K562 (cell line): ENCODE data around the gene RRP7A. TPM values are rescaled to one million over a fixed set of nuclear protein-coding genes. Genes with fewer than 3 reads are reported as not detected.
A peak's percentile ranks its signal among the peaks of the same experiment; 100 is the strongest.
"Not testable (repeated sequence)": the region's sequence is repeated elsewhere in the genome, so short reads cannot be mapped to it uniquely, and the experiment has no call there.

Experiments used
- ATAC-seq: fragments of 200-7000 bp; cut with Tn5 transposase; 3 replicates; pipeline ENCODE4 v1.9.1; 2020; ENCODE audit warnings: moderate library complexity
- BruUV-seq: library from RNA; stranded (reverse); fragments of 400-500 nt; replicated peaks from 2 replicates; lab custom pipeline; 2021; lab: Mats Ljungman, UMichigan
- CTCF ChIA-PET: fragments of 300-600 bp; formaldehyde crosslinking; extraction: SDS; loops from one replicate; lab custom pipeline; 2021; ENCODE audit warnings: low intra/inter-chr PET ratio; lab: Yijun Ruan, JAX
- POLR2A ChIA-PET: fragments of 300-600, 350-650 bp; sonication (Branson Sonifier 250); formaldehyde crosslinking; extraction: SDS; loops from one replicate; lab custom pipeline; 2021; ENCODE audit warnings: antibody characterized with exemption, inconsistent platforms; lab: Yijun Ruan, JAX
- DNase-seq, 4 experiments: peaks; one replicate each; pipeline versions ENCODE4 v3.0.0 to v3.0.0-alpha.2; 2011 to 2018; ENCODE audit warnings: low spot score in 3 of 4, mixed read lengths in 3 of 4; ENCODE audit errors: extremely low read depth in 1 of 4
- FAIRE-seq: peaks from 2 replicates; lab custom pipeline; 2011; peaks lifted over from hg19 to GRCh38; lab: Jason Lieb, UNC
- H2AFZ ChIP-seq: 2 replicates; pipeline ENCODE4 v1.6.0; 2011; ENCODE audit warnings: low read depth, low read length, control low read depth, inconsistent platforms
- H3K27ac ChIP-seq: fragments of 200-600 bp; 3 replicates; pipeline ENCODE4 v1.8.0; 2011; ENCODE audit warnings: low read depth, mild to moderate bottlenecking, control low read depth, inconsistent platforms, low read length, moderate library complexity, mixed read lengths; ENCODE audit errors: extremely low read depth
- H3K27me3 ChIP-seq, 2 experiments: fragments of 300-600 bp in 1 of 2; 2 replicates in 1 of 2; 3 replicates in 1 of 2; pipeline versions ENCODE4 v1.6.0 to v1.8.0; 2011; ENCODE audit warnings: inconsistent platforms in 2 of 2, low read length in 2 of 2, mild to moderate bottlenecking in 1 of 2, mixed read lengths in 1 of 2, moderate library complexity in 1 of 2; ENCODE audit not compliant: control insufficient read depth in 2 of 2, insufficient read depth in 2 of 2
- H3K36me3 ChIP-seq: fragments of 300-600 bp; 3 replicates; pipeline ENCODE4 v1.8.0; 2011; ENCODE audit warnings: mild to moderate bottlenecking, low read length, inconsistent platforms; ENCODE audit not compliant: control insufficient read depth, insufficient read depth
- H3K4me1 ChIP-seq, 2 experiments: fragments of 200-600 bp in 1 of 2; replicated peaks in 1 of 2; 2 replicates in 1 of 2; 3 replicates in 1 of 2; pipeline versions ENCODE4 v1.5.1 to v1.8.0; 2011; ENCODE audit warnings: inconsistent platforms in 2 of 2, low read length in 2 of 2, mild to moderate bottlenecking in 1 of 2, mixed read lengths in 1 of 2, moderate library complexity in 1 of 2; ENCODE audit not compliant: control insufficient read depth in 2 of 2, insufficient read depth in 2 of 2
- H3K4me2 ChIP-seq: 2 replicates; pipeline ENCODE4 v1.6.1; 2011; ENCODE audit warnings: low read length, control low read depth, inconsistent platforms, mixed read lengths; ENCODE audit not compliant: insufficient read depth
- H3K4me3 ChIP-seq: fragments of 200-600 bp; sonication (generic), shearing (Covaris generic); 2 replicates; pipeline ENCODE4 v1.5.1; 2016; ENCODE audit warnings: control low read depth, inconsistent platforms
- H3K79me2 ChIP-seq: fragments of 200-600 bp; 3 replicates; pipeline ENCODE4 v1.8.0; 2011; ENCODE audit warnings: low read length, inconsistent platforms; ENCODE audit not compliant: control insufficient read depth, insufficient read depth
- H3K9ac ChIP-seq, 2 experiments: 2 replicates each; pipeline versions ENCODE4 v1.6.0 to v1.6.1; 2011; ENCODE audit warnings: low read depth in 2 of 2, low read length in 2 of 2, control low read depth in 1 of 2, inconsistent platforms in 1 of 2, mild to moderate bottlenecking in 1 of 2, mixed read lengths in 1 of 2; ENCODE audit not compliant: insufficient read depth in 1 of 2
- H3K9me1 ChIP-seq: one replicate; pipeline ENCODE4 v1.6.0; 2011; ENCODE audit warnings: inconsistent platforms, mild to moderate bottlenecking, low read length, moderate library complexity; ENCODE audit not compliant: control insufficient read depth, insufficient read depth
- H3K9me3 ChIP-seq: replicated peaks from 2 replicates; pipeline ENCODE4 v1.5.1; 2011; ENCODE audit warnings: low read depth, low read length, inconsistent platforms; ENCODE audit not compliant: control insufficient read depth, insufficient read depth
- H4K20me1 ChIP-seq: replicated peaks from 2 replicates; pipeline ENCODE4 v1.6.1; 2011; ENCODE audit warnings: low read length, inconsistent platforms, mixed read lengths; ENCODE audit not compliant: control insufficient read depth, insufficient read depth
- GABPA ChIP-seq: fragments of 200-800 bp; sonication (Bioruptor generic); conservative IDR thresholded peaks from 2 replicates; pipeline ENCODE4 v1.6.1; 2016; ENCODE audit warnings: low read depth, missing genetic modification characterization, missing compliant biosample characterization
- MLLT1 ChIP-seq, 2 experiments: fragments of 450-650 bp; IDR thresholded peaks; 2 replicates each; pipeline ENCODE4 v1.6.1; 2016
- SMAD4 ChIP-seq: fragments of 250-450 bp; sonication (Bioruptor Pico); conservative IDR thresholded peaks from 2 replicates; pipeline ENCODE4 v1.8.0; 2021; ENCODE audit warnings: inconsistent platforms, mild to moderate bottlenecking, moderate library complexity
- ZBTB33 ChIP-seq: sonication (generic); formaldehyde crosslinking; IDR thresholded peaks from 2 replicates; pipeline ENCODE4 v1.8.1; 2023; ENCODE audit warnings: mild to moderate bottlenecking, missing genetic modification reagents
- ZNF592 ChIP-seq: fragments of 450-650 bp; IDR thresholded peaks from 2 replicates; pipeline ENCODE4 v1.6.1; 2017; ENCODE audit warnings: antibody characterized with exemption, mild to moderate bottlenecking
- WGBS: fragments of 100-300 bp; shearing (Covaris generic); methylation state at CpG from one replicate; pipeline ENCODE4 v1.1.6; 2016; ENCODE audit warnings: low coverage, mixed read lengths; ENCODE audit not compliant: insufficient coverage; ENCODE audit errors: missing lambda C conversion rate; 5-methylcytosine and 5-hydroxymethylcytosine counted together
- in situ Hi-C: fragments of 300-500 bp; cut with MboI; formaldehyde crosslinking; loops from 4 replicates; pipeline ENCODE4 v1.15.0; 2018; ENCODE audit warnings: inconsistent platforms, mixed read lengths
- intact Hi-C: fragments of 100-400 bp; cut with micrococcal nuclease; formaldehyde crosslinking; loops from 2 replicates; pipeline ENCODE4 v1.14.2; 2022
- polyA plus RNA-seq, 8 experiments: library from polyadenylated mRNA; depleted of rRNA in 4 of 8; stranded (reverse) in 5 of 8; unstranded in 3 of 8; fragments of >200 nt; fragmentation: Nextera tagmentation in 2 of 8; fragmentation: Illumina TruSeq in 1 of 8; extraction: Ambion mirVana in 2 of 8; extraction: Trizol in 1 of 8; gene quantifications; 2 replicates each; pipeline versions ENCODE4 v1.2.1 to v1.2.3, GENCODE V29; 2011 to 2014; ENCODE audit warnings: inconsistent platforms in 1 of 8, missing spikeins in 1 of 8
- total RNA-seq, 7 experiments: library from RNA; depleted of rRNA in 6 of 7; stranded (reverse); fragments of >200 nt in 6 of 7; fragmentation: Illumina TruSeq in 2 of 7; extraction: Trizol in 2 of 7; gene quantifications; 2 replicates each; pipeline versions ENCODE4 v1.2.1 to v1.2.3, GENCODE V29; 2011 to 2021; ENCODE audit warnings: low replicate concordance in 1 of 7

RRP7A gene
- total and polyA plus RNA-seq, 9 of the 15 experiments (the other 6 are each of a cell fraction or from before 2014, with no cell fraction given), result 3.4 to 74.1 (median 40.3) TPM

GRCh38 chr22:42537199-42537831 is 17.7 kb upstream of the RRP7A start (continued):
- peak; percentile 70; the same call in 1 of the 2 replicates for TF ChIP-seq ZNF592
- TF ChIP-seq GABPA (tag), result 0 out of 2 replicates have a peak, but pooled peaks have one; percentile 16

GRCh38 chr22:42536634-42537033 is 17.0 kb upstream of the RRP7A start:
- 0 out of 2 replicates have a peak overlapping the region, but pooled peaks have one; percentile 40 for H2AFZ ChIP-seq
- H3K36me3 ChIP-seq, H4K20me1 ChIP-seq, H3K9me3 ChIP-seq, H3K4me2 ChIP-seq, in situ Hi-C loops, H3K4me3 ChIP-seq, ATAC-seq, DNase-seq, BruUV-seq, FAIRE-seq, intact Hi-C loops, H3K27me3 ChIP-seq, CTCF ChIA-PET, H3K79me2 ChIP-seq, POLR2A ChIA-PET, H3K9ac ChIP-seq, H3K9me1 ChIP-seq: not testable (repeated sequence)
- TF ChIP-seq MLLT1 (IDR thresholded peaks at IDR 0.05) (0 out of 4 replicates have a peak, but pooled peaks of 1 of the 2 experiments have one; percentile 27), ZBTB33 (CRISPR knock-in tag) (peak; percentile 43; the same call in 1 of the 2 replicates), SMAD4 (0 out of 2 replicates have a peak, but pooled peaks have one; percentile 6)
- H3K27ac ChIP-seq, result peak overlapping the region; percentile 66; the same call in 2 of the 3 replicates
- WGBS, result 92% methylated on average over 16 of the region's 18 CpGs
- H3K4me1 ChIP-seq, result peaks cover 18 to 32% of the 10 kb centered on the region in 2 experiments; a peak in 4 of 5 replicates
